Neuron (in vitro differentiated cells): ENCODE results near the gene SEMA6A.

ENCODE experiments used
- H2AFZ ChIP-seq: one replicate; pipeline ENCODE4 v1.6.1; 2013; ENCODE audit warnings: low read depth, mild to moderate bottlenecking, inconsistent platforms, low read length, moderate library complexity
- H3K27me3 ChIP-seq: one replicate; pipeline ENCODE4 v1.6.1; 2013; ENCODE audit warnings: low read length; ENCODE audit not compliant: insufficient read depth
- H3K36me3 ChIP-seq: one replicate; pipeline ENCODE4 v1.6.1; 2013; ENCODE audit warnings: low read length; ENCODE audit not compliant: insufficient read depth
- H3K4me1 ChIP-seq: one replicate; pipeline ENCODE4 v1.6.1; 2013; ENCODE audit warnings: low read length; ENCODE audit not compliant: insufficient read depth
- H3K4me3 ChIP-seq: 2 replicates; pipeline ENCODE4 v1.5.1; 2013; ENCODE audit warnings: mild to moderate bottlenecking, low read length, moderate library complexity
- H3K9me3 ChIP-seq: one replicate; pipeline ENCODE4 v1.6.1; 2013; ENCODE audit warnings: low read length

SEMA6A gene

GRCh38 chr5:116449458-116449857, 125.2 kb downstream of the SEMA6A start:
- Histone ChIP-seq H2AFZ (no peak overlapping the region), H3K4me1 (peaks cover 35% of the 10 kb centered on the region), H3K4me3 (no peak overlapping the region), H3K9me3 (peaks cover 6% of the 10 kb centered on the region), H3K36me3 (peaks cover 29% of the 10 kb centered on the region), H3K27me3 (no peaks in the 10 kb centered on the region)

- Histone ChIP-seq H3K36me3 (peaks cover 29% of the 10 kb centered on the region), H3K27me3 (no peaks in the 10 kb centered on the region), H2AFZ (no peak overlapping the region), H3K4me1 (peaks cover 30% of the 10 kb centered on the region), H3K9me3 (peaks cover 6% of the 10 kb centered on the region), H3K4me3 (no peak overlapping the region)
These were observed 125.7 kb downstream of the SEMA6A start for GRCh38 chr5:116448870-116449427.

- no peak overlapping the region for H2AFZ ChIP-seq
- no peak overlapping the region for H3K4me3 ChIP-seq
- H3K27me3 ChIP-seq, result no peaks in the 10 kb centered on the region
- peaks cover 29% of the 10 kb centered on the region for H3K36me3 ChIP-seq
- peaks cover 6% of the 10 kb centered on the region for H3K9me3 ChIP-seq
- peaks cover 28% of the 10 kb centered on the region for H3K4me1 ChIP-seq
These were observed 126.2 kb downstream of the SEMA6A start for GRCh38 chr5:116448450-116448849.

- H2AFZ ChIP-seq, result no peak overlapping the region
- H3K36me3 ChIP-seq, result peaks cover 29% of the 10 kb centered on the region
- H3K27me3 ChIP-seq, result no peaks in the 10 kb centered on the region
- H3K9me3 ChIP-seq, result peaks cover 6% of the 10 kb centered on the region
- H3K4me3 ChIP-seq, result no peak overlapping the region
- H3K4me1 ChIP-seq, result peaks cover 31% of the 10 kb centered on the region
These were observed 128.1 kb downstream of the SEMA6A start for GRCh38 chr5:116446356-116447005.

- Histone ChIP-seq H3K4me3 (no peak overlapping the region), H3K9me3 (peaks cover 6% of the 10 kb centered on the region), H3K4me1 (peaks cover 41% of the 10 kb centered on the region)
These were observed 129.3 kb downstream of the SEMA6A start for GRCh38 chr5:116445311-116445710.

GRCh38 chr5:116444373-116445295, 130.0 kb downstream of the SEMA6A start:
- H3K4me1 ChIP-seq, result peaks cover 38% of the 10 kb centered on the region
- peaks cover 29% of the 10 kb centered on the region for H3K36me3 ChIP-seq
- H2AFZ ChIP-seq, result no peak overlapping the region
- no peaks in the 10 kb centered on the region for H3K27me3 ChIP-seq
- H3K4me3 ChIP-seq, result no peak overlapping the region
- peaks cover 6% of the 10 kb centered on the region for H3K9me3 ChIP-seq

More at GRCh38 chr5:116445311-116445710, 129.3 kb downstream of the SEMA6A start:
- H2AFZ ChIP-seq, result no peak overlapping the region
- no peaks in the 10 kb centered on the region for H3K27me3 ChIP-seq
- H3K36me3 ChIP-seq, result peaks cover 29% of the 10 kb centered on the region

GRCh38 chr5:116442931-116443551, 131.6 kb downstream of the SEMA6A start:
- H3K4me3 ChIP-seq, result no peak overlapping the region
- H3K4me1 ChIP-seq, result peaks cover 30% of the 10 kb centered on the region
- peaks cover 29% of the 10 kb centered on the region for H3K36me3 ChIP-seq
- no peak overlapping the region for H2AFZ ChIP-seq
- no peaks in the 10 kb centered on the region for H3K27me3 ChIP-seq
- peaks cover 6% of the 10 kb centered on the region for H3K9me3 ChIP-seq

- Histone ChIP-seq H3K9me3 (peaks cover 2% of the 10 kb centered on the region), H3K36me3 (peaks cover 22% of the 10 kb centered on the region), H3K27me3 (no peaks in the 10 kb centered on the region), H3K4me3 (no peak overlapping the region), H3K4me1 (peaks cover 30% of the 10 kb centered on the region), H2AFZ (no peak overlapping the region)
These were observed 132.5 kb downstream of the SEMA6A start for GRCh38 chr5:116442095-116442534.

GRCh38 chr5:116441223-116441622, 133.4 kb downstream of the SEMA6A start:
- Histone ChIP-seq H3K9me3 (no peaks in the 10 kb centered on the region), H2AFZ (no peak overlapping the region), H3K4me3 (no peak overlapping the region), H3K27me3 (no peaks in the 10 kb centered on the region), H3K4me1 (peaks cover 30% of the 10 kb centered on the region), H3K36me3 (peaks cover 13% of the 10 kb centered on the region)

- peaks cover 7% of the 10 kb centered on the region for H3K36me3 ChIP-seq
- no peak overlapping the region for H3K4me3 ChIP-seq
- H3K4me1 ChIP-seq, result peaks cover 33% of the 10 kb centered on the region
- H3K27me3 ChIP-seq, result no peaks in the 10 kb centered on the region
- H3K9me3 ChIP-seq, result no peaks in the 10 kb centered on the region
- H2AFZ ChIP-seq, result no peak overlapping the region
These were observed 134.1 kb downstream of the SEMA6A start for GRCh38 chr5:116440457-116441001.

- Histone ChIP-seq H2AFZ (no peak overlapping the region), H3K4me1 (peaks cover 31% of the 10 kb centered on the region), H3K27me3 (no peaks in the 10 kb centered on the region), H3K36me3 (peaks cover 1% of the 10 kb centered on the region), H3K4me3 (no peak overlapping the region), H3K9me3 (no peaks in the 10 kb centered on the region)
These were observed 134.7 kb downstream of the SEMA6A start for GRCh38 chr5:116439905-116440304.

- peaks cover 28% of the 10 kb centered on the region for H3K4me1 ChIP-seq
These were observed 135.6 kb downstream of the SEMA6A start for GRCh38 chr5:116438979-116439554.

More at GRCh38 chr5:116438979-116439554, 135.6 kb downstream of the SEMA6A start:
- Histone ChIP-seq H3K4me3 (no peak overlapping the region), H3K27me3 (no peaks in the 10 kb centered on the region), H3K9me3 (no peaks in the 10 kb centered on the region), H2AFZ (no peak overlapping the region), H3K36me3 (no peaks in the 10 kb centered on the region)
